BLaER1 (cell line): Measurements from ENCODE around the gene SLC8A1.

ENCODE experiments used
- H3K27ac ChIP-seq: shearing (Covaris generic); formaldehyde crosslinking; 2 replicates; pipeline ENCODE4 v1.8.1; 2022
- H3K27me3 ChIP-seq: shearing (Covaris generic); formaldehyde crosslinking; 2 replicates; pipeline ENCODE4 v1.8.1; 2022
- H3K36me3 ChIP-seq: shearing (Covaris generic); formaldehyde crosslinking; 2 replicates; pipeline ENCODE4 v1.8.1; 2022
- H3K4me1 ChIP-seq: shearing (Covaris generic); formaldehyde crosslinking; 2 replicates; pipeline ENCODE4 v1.8.1; 2022
- H3K4me2 ChIP-seq: shearing (Covaris generic); formaldehyde crosslinking; 2 replicates; pipeline ENCODE4 v1.8.1; 2022
- H3K4me3 ChIP-seq: shearing (Covaris generic); formaldehyde crosslinking; 2 replicates; pipeline ENCODE4 v1.8.1; 2022
- H3K9ac ChIP-seq: shearing (Covaris generic); formaldehyde crosslinking; 2 replicates; pipeline ENCODE4 v1.8.1; 2022
- H3K9me3 ChIP-seq: shearing (Covaris generic); formaldehyde crosslinking; 2 replicates; pipeline ENCODE4 v1.8.1; 2022
- H4K20me1 ChIP-seq: shearing (Covaris generic); formaldehyde crosslinking; 2 replicates; pipeline ENCODE4 v1.8.1; 2022
- Cebpa-rat ChIP-seq: shearing (Covaris generic); IDR thresholded peaks from 2 replicates; pipeline ENCODE4 v1.8.1; 2022

The SLC8A1 gene

DNA sequence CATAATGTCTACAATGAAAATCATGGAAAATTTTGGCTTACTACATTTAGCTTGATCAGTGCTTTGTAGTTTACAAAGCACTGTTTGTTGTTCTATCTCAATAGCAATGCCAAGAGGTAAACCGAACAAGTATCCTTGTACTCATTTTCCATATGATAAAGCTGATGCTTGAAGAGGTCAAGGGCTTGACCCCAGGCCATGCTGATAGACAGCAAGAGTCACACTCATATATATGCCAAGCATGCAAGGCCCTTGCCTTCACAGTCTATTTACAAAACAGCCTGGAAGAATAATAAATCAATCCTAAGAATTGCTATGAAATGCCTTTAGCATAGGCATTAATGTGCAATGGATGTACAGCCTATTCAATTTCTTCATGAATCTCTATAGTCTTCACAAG lies 71.8 kb downstream of the SLC8A1 start:
- no peak for TF ChIP-seq Cebpa-rat
- Histone ChIP-seq H3K36me3 (peaks cover 44% of the 10 kb centered on the region), H3K27ac (no peak overlapping the region)

DNA sequence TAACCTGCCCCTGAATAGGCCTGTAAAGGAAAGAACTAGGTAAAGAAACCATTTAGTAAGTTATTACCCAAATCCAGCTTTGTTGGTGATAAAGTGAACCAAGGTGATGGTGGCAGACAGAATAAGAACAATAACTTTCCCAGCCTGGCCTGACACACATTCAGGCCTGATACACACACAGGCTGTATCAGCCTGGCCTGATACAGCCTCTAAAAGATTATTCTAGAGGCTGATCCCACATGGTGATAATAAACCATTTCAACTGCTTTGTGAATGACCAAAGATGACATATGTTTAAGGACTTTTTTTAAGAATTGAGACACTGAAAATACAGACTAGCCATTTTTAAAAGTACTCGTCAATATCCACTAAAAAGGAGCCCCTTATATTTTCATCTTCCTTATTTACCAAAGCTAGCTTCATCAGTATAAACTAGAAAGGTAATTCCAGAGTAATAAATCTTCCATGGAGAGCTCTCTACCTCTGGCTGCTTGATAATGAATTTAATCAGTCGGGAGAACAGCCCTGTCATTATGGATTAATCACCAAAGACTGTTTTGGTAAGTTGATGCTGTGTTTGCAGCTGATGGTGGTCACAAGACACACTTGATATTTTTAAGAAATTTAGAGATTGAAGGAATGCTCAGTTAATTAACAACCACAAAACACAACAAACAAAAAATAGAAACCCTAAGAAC lies 77.2 kb downstream of the SLC8A1 start:
- no peak for TF ChIP-seq Cebpa-rat
- H3K4me3 ChIP-seq = no peak overlapping the region
- H3K36me3 ChIP-seq = peaks cover 15% of the 10 kb centered on the region
- H4K20me1 ChIP-seq = no peaks in the 10 kb centered on the region
- H3K4me2 ChIP-seq = no peak overlapping the region
- peaks cover 31% of the 10 kb centered on the region for H3K4me1 ChIP-seq
- no peak overlapping the region for H3K27ac ChIP-seq
- H3K9me3 ChIP-seq = peaks cover 4% of the 10 kb centered on the region; the same call in 1 of the 2 replicates
- H3K9ac ChIP-seq = no peak overlapping the region
- H3K27me3 ChIP-seq = no peaks in the 10 kb centered on the region

More for the DNA sequence above, 71.8 kb downstream of the SLC8A1 start:
- H4K20me1 ChIP-seq = no peaks in the 10 kb centered on the region
- H3K9me3 ChIP-seq = peaks cover 44% of the 10 kb centered on the region
- no peak overlapping the region for H3K4me2 ChIP-seq
- no peak overlapping the region for H3K9ac ChIP-seq
- H3K27me3 ChIP-seq = no peaks in the 10 kb centered on the region
- no peak overlapping the region for H3K4me3 ChIP-seq
- H3K4me1 ChIP-seq = no peaks in the 10 kb centered on the region

DNA sequence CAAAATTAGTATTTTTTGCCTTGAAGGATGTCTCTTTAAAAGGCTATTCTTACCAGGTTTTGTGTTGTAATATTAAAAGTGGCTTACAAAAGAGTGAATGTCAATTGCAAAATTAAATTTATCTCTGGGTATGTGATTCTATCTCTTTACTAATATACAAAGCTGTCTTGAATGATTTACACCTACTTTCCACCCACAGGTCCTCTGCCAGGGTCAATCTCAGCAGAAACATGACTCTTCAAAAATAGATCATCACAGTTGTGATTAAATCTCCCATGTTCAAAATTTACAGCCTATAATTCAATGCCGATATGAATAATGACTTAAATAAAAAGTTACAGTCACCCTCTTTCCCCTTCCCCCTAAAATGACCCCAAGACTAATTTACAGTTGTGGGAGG lies 78.8 kb downstream of the SLC8A1 start:
- no peak for TF ChIP-seq Cebpa-rat

DNA sequence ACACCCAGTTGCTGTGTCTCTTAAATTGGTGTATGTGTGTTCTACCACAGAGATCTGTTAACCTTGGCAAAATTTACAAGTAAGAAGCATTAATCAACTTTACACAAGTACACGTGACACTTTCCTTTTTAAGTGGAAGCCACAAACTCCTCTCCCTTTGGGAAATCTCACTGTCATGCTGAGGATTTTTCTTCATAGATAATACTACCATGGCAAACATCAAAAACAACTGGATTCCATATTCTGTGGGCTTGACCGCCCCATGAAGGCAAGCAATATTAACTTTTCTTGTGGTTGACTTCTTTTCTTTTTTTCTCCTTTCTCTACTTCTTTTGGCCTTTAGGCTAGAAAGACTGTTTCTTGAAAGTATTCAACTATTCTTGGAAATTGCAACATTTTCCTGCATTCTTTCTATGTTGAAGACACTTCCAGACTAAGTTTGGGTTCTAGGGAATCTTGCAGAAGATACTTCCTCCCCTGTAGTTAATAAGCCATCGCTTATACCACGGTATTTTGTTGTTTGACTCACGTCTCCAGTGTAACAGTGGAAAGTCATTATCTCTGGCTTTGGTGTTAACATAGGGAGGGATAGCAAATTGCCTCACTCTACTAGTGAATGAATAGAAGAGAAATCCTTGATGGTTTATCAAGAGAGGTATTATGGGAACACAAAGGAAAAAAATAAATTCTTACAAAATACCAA lies 79.5 kb downstream of the SLC8A1 start:
- Histone ChIP-seq H3K4me3 (no peak overlapping the region), H3K9ac (no peak overlapping the region), H4K20me1 (no peaks in the 10 kb centered on the region), H3K9me3 (peaks cover 8% of the 10 kb centered on the region), H3K4me1 (peaks cover 31% of the 10 kb centered on the region), H3K4me2 (peak overlapping the region; percentile 41), H3K27ac (no peak overlapping the region), H3K27me3 (no peaks in the 10 kb centered on the region), H3K36me3 (peaks cover 5% of the 10 kb centered on the region)
- TF ChIP-seq Cebpa-rat = no peak

More for the DNA sequence above, 78.8 kb downstream of the SLC8A1 start:
- no peak overlapping the region for H3K27ac ChIP-seq
- H3K36me3 ChIP-seq = peaks cover 8% of the 10 kb centered on the region
- H3K9ac ChIP-seq = no peak overlapping the region
- no peaks in the 10 kb centered on the region for H4K20me1 ChIP-seq
- no peak overlapping the region for H3K4me3 ChIP-seq
- H3K4me1 ChIP-seq = peaks cover 31% of the 10 kb centered on the region
- H3K27me3 ChIP-seq = no peaks in the 10 kb centered on the region
- H3K4me2 ChIP-seq = no peak overlapping the region
- H3K9me3 ChIP-seq = peaks cover 8% of the 10 kb centered on the region

DNA sequence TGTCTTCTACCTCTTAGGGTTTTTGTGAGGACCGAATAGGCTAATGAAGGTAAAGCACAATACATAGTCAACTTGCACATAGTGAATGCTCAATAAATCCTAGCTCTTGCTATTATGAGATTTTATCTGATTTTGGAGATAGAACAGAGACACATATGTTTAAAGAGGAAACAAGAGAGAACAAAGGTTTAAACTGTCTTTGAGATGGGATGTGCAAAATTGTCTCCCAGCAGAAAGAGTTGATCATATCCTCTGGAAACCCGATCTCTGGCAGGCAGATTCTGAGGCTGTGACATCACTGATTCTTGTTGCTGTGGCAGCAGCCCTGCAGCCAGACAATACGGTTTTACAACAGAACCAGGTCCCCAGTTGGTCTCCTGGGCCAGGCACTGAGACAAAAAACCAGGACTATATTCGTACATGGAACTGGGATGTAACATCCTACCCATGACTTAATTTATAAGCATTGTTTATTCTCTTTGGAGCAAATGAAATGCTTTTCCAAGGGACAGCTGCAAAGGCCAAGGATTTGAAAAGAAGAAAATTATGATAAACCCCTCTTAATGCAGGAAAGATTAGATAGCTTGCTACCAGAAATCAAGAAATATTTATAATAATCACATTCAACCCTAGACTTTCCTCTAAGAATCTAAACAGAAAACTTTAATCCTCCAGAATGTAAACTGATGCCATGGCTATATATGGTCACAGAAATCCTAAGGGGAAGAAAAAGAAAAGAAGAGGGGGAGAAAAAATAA lies 80.2 kb downstream of the SLC8A1 start:
- Histone ChIP-seq H3K27me3 (no peaks in the 10 kb centered on the region), H3K9ac (no peak overlapping the region), H3K9me3 (peaks cover 8% of the 10 kb centered on the region), H3K4me2 (peak overlapping the region; percentile 41), H4K20me1 (no peaks in the 10 kb centered on the region), H3K36me3 (no peaks in the 10 kb centered on the region; the same call in 1 of the 2 replicates), H3K4me3 (no peak overlapping the region), H3K4me1 (peaks cover 37% of the 10 kb centered on the region), H3K27ac (no peak overlapping the region)
- TF ChIP-seq Cebpa-rat = no peak

DNA sequence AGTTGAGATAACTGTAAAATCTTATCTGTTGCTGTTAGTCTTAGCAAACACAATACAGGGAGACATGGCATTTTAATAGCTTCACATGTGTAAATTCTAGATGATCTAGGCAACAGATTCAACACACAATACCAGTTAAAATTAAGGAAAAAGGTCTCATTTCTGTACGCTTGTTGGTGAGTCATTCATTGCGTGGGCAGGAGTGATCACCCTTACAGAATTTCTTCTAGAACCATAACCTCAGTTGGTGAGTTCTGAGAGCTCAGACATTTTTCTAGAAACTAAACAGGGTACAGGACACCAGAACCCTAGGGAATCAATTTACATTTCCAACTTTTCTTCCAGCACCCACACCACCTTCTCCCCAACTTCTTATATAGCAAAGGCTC lies 81.9 kb downstream of the SLC8A1 start:
- no peak for TF ChIP-seq Cebpa-rat
- Histone ChIP-seq H3K4me3 (no peak overlapping the region), H3K36me3 (no peaks in the 10 kb centered on the region; the same call in 1 of the 2 replicates), H3K4me1 (peaks cover 54% of the 10 kb centered on the region), H3K27me3 (no peaks in the 10 kb centered on the region), H3K27ac (no peak overlapping the region), H3K9ac (no peak overlapping the region), H3K4me2 (no peak overlapping the region), H4K20me1 (no peaks in the 10 kb centered on the region), H3K9me3 (peaks cover 8% of the 10 kb centered on the region)

DNA sequence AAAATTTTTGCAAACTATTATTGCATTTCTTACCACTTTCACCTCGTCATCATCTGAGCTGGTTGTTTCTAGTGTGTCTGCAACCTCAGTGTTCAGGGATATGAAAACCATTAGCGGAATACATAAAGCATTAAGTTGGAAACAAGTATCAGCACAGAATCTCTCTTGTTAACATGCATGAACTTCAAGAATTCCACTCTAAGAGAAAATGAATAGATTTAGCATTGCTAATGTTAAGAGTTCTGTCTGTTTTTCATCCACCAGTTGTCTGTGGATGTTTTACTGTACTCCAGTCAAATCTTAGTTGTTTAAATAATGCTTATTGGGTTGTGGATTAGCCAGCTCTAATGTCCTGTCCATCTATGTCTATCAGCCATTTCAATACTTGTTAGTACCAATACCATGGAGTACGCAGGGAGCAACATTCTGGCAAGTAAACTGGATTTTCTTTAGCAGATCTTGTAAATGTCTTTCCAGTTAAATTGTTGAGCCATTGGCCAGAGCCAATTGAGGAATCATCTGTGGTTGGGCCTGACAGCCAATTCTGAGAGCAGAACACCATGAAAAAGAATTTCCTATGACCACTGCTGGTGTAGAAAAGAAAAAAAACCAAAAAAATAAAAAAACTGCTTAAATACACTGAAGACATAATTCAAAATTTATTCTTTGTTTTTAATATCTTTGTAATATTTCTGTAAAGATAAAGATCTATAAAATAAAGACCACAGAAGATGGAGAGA lies 82.5 kb downstream of the SLC8A1 start:
- H4K20me1 ChIP-seq = no peaks in the 10 kb centered on the region
- H3K4me2 ChIP-seq = no peak overlapping the region
- no peak overlapping the region for H3K9ac ChIP-seq
- H3K4me1 ChIP-seq = peaks cover 55% of the 10 kb centered on the region
- H3K9me3 ChIP-seq = peaks cover 8% of the 10 kb centered on the region
- H3K27me3 ChIP-seq = no peaks in the 10 kb centered on the region
- no peak overlapping the region for H3K27ac ChIP-seq
- no peak overlapping the region for H3K4me3 ChIP-seq
- no peaks in the 10 kb centered on the region; the same call in 1 of the 2 replicates for H3K36me3 ChIP-seq
- no peak for TF ChIP-seq Cebpa-rat

DNA sequence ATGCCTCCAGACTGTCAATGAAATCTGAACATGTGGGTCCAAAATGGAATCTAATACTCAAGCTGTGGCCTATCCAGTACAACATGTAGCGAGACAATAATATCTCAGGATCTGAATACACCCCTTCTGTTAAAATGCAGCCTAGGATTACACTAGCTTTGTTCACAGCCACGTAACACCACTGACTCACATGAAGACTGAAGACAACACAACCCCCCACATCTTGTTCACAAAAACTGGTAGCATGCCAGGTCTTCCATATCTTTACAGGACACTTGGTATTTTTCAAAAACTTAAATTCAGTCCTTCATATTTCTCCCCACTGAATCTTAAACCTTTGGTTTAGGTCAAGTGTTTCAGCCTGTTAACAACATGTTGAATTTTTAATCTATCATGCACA lies 84.2 kb downstream of the SLC8A1 start:
- no peak for TF ChIP-seq Cebpa-rat
- no peaks in the 10 kb centered on the region; the same call in 1 of the 2 replicates for H3K36me3 ChIP-seq
- H3K9ac ChIP-seq = no peak overlapping the region
- no peak overlapping the region for H3K4me2 ChIP-seq
- H4K20me1 ChIP-seq = no peaks in the 10 kb centered on the region
- H3K27me3 ChIP-seq = no peaks in the 10 kb centered on the region
- no peak overlapping the region for H3K4me3 ChIP-seq
- no peak overlapping the region for H3K27ac ChIP-seq
- peaks cover 8% of the 10 kb centered on the region for H3K9me3 ChIP-seq
- peaks cover 54% of the 10 kb centered on the region for H3K4me1 ChIP-seq

DNA sequence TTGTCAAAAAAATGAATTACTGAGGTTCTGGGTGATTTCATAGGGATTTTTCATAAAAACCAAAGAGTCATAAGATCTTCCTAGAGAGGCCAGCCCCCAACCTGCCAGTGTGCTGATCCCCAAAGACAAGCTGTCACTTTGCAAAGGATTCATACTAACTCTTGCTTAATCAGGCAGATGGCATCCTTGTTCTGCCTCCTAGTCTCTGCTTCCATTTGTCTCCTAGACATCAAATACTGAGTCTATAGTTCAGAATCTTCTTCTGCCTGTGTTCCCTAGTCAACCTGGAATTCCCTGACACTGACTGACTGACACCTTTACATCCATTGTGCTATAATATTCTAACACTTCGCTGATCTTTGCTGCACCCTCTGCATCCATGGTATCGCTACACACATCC lies 84.9 kb downstream of the SLC8A1 start:
- no peaks in the 10 kb centered on the region for H3K27me3 ChIP-seq
- H3K9ac ChIP-seq = no peak overlapping the region
- H4K20me1 ChIP-seq = no peaks in the 10 kb centered on the region
- no peaks in the 10 kb centered on the region; the same call in 1 of the 2 replicates for H3K36me3 ChIP-seq
- no peak for TF ChIP-seq Cebpa-rat
- H3K9me3 ChIP-seq = peaks cover 8% of the 10 kb centered on the region
- no peak overlapping the region for H3K27ac ChIP-seq
- peaks cover 54% of the 10 kb centered on the region for H3K4me1 ChIP-seq
- H3K4me2 ChIP-seq = no peak overlapping the region; the same call in 1 of the 2 replicates
- H3K4me3 ChIP-seq = no peak overlapping the region
